Cortex of kidney (tissue), 1 donor: ENCODE data around the gene NUDT2.
"Not testable (repeated sequence)": the region's sequence is repeated elsewhere in the genome, so short reads cannot be mapped to it uniquely, and the experiment has no call there.

ENCODE experiments used
- DNase-seq: peaks from one replicate; lab custom pipeline; 2025; lab: John Stamatoyannopoulos, UW

NUDT2 gene

GRCh38 chr9:34335376-34335775 lies 6.0 kb downstream of the NUDT2 start:
- no peak for DNase-seq

- no peak for DNase-seq
Observed at GRCh38 chr9:34337403-34337802, 8.0 kb downstream of the NUDT2 start.

- DNase-seq: not testable (repeated sequence)
Observed at GRCh38 chr9:34338079-34338478, 8.7 kb downstream of the NUDT2 start.

GRCh38 chr9:34338665-34339385 lies 9.5 kb downstream of the NUDT2 start:
- DNase-seq: no peak

GRCh38 chr9:34341659-34342295 lies 12.4 kb downstream of the NUDT2 start:
- no peak for DNase-seq

- no peak for DNase-seq
Observed at GRCh38 chr9:34343090-34343489, 13.7 kb downstream of the NUDT2 start.

- DNase-seq: no peak
Observed at GRCh38 chr9:34343605-34344004, 14.2 kb downstream of the NUDT2 start.

- no peak for DNase-seq
Observed at GRCh38 chr9:34346873-34347799, 17.8 kb downstream of the NUDT2 start.

- no peak for DNase-seq
Observed at GRCh38 chr9:34347800-34348158, 18.4 kb downstream of the NUDT2 start.

- DNase-seq: no peak
Observed at GRCh38 chr9:34349324-34349723, 20.0 kb downstream of the NUDT2 start.

- not testable (repeated sequence) for DNase-seq
Observed at GRCh38 chr9:34352122-34352652, 22.8 kb downstream of the NUDT2 start.

GRCh38 chr9:34352957-34353356 lies 23.6 kb downstream of the NUDT2 start:
- DNase-seq: not testable (repeated sequence)

GRCh38 chr9:34362614-34363214 lies 33.3 kb downstream of the NUDT2 start:
- DNase-seq: no peak

GRCh38 chr9:34363619-34364351 lies 34.4 kb downstream of the NUDT2 start:
- DNase-seq: no peak

- DNase-seq: no peak
Observed at GRCh38 chr9:34365282-34365681, 35.9 kb downstream of the NUDT2 start.

GRCh38 chr9:34366365-34366764 lies 37.0 kb downstream of the NUDT2 start:
- DNase-seq: no peak

GRCh38 chr9:34367751-34368410 lies 38.5 kb downstream of the NUDT2 start:
- DNase-seq: not testable (repeated sequence)

GRCh38 chr9:34368796-34369195 lies 39.4 kb downstream of the NUDT2 start:
- DNase-seq: not testable (repeated sequence)

- DNase-seq: no peak
Observed at GRCh38 chr9:34369636-34370035, 40.3 kb downstream of the NUDT2 start.

- no peak for DNase-seq
Observed at GRCh38 chr9:34370335-34370969, 41.1 kb downstream of the NUDT2 start.
